Tibial artery (tissue), 4 donors: ENCODE results near the gene MACF1.

Experiments used
- DNase-seq, 2 donors: peaks; one replicate each; pipeline ENCODE4 v3.0.0-alpha.2; 2019
- H3K27ac ChIP-seq, 2 donors: fragments of 200-600 bp; sonication (generic) in 1 of 2; 1 replicate in 1 of 2; 2 replicates in 1 of 2; pipeline ENCODE4 v1.5.1; 2018 to 2019; ENCODE audit warnings: mild to moderate bottlenecking in 1 of 2
- H3K27me3 ChIP-seq, 2 donors: fragments of 200-600 bp; sonication (generic) in 1 of 2; one replicate each; pipeline versions ENCODE4 v1.5.1 to v1.6.0; 2016 to 2019
- H3K36me3 ChIP-seq, 3 donors: fragments of 200-600 bp; sonication (generic) in 2 of 3; one replicate each; pipeline ENCODE4 v1.5.1; 2016 to 2019; ENCODE audit warnings: mild to moderate bottlenecking in 2 of 3
- H3K4me1 ChIP-seq, 4 donors: fragments of 200-600 bp; sonication (generic) in 2 of 4; 1 replicate in 3 of 4; 2 replicates in 1 of 4; pipeline ENCODE4 v1.5.1; 2016 to 2019
- H3K4me3 ChIP-seq, 2 donors: fragments of 200-600 bp; sonication (generic) in 1 of 2; 1 replicate in 1 of 2; 2 replicates in 1 of 2; pipeline ENCODE4 v1.5.1; 2018 to 2019; ENCODE audit warnings: mild to moderate bottlenecking in 2 of 2
- H3K9me3 ChIP-seq, 3 donors: fragments of 200-600 bp; sonication (generic) in 1 of 3; one replicate each; pipeline ENCODE4 v1.5.1; 2016 to 2019
- CTCF ChIP-seq, 2 experiments: fragments of 200-600 bp in 1 of 2; fragments of 450-650 bp in 1 of 2; IDR thresholded peaks; one replicate each; pipeline ENCODE4 v1.5.1; 2017 to 2019; ENCODE audit warnings: antibody characterized with exemption in 2 of 2, mild to moderate bottlenecking in 1 of 2, moderate library complexity in 1 of 2
- intact Hi-C: fragments of 100-400 bp; cut with DNase I; formaldehyde crosslinking; loops from one replicate; pipeline ENCODE4 v1.15.0; 2023; ENCODE audit warnings: low total_unique reads

MACF1 gene

GRCh38 chr1:39168301-39169080 is 36.0 kb upstream of the MACF1 start:
- DNase-seq = no peak
- Histone ChIP-seq H3K4me3 (no peak overlapping the region), H3K4me1 (peaks cover 0 to 90% (median 55%) of the 10 kb centered on the region in 4 donors), H3K36me3 (no peaks in the 10 kb centered on the region), H3K27me3 (no peaks in the 10 kb centered on the region), H3K9me3 (no peaks in the 10 kb centered on the region), H3K27ac (peak overlapping the region in 1 of 2 donors; percentile 16)
- intact Hi-C loops = no loop called here
- no peak for TF ChIP-seq CTCF (IDR thresholded peaks at IDR 0.05)

GRCh38 chr1:39170731-39171667 is 33.5 kb upstream of the MACF1 start:
- Histone ChIP-seq H3K27me3 (no peaks in the 10 kb centered on the region), H3K36me3 (no peaks in the 10 kb centered on the region), H3K27ac (peak overlapping the region in 1 of 2 donors; percentile 10), H3K9me3 (no peaks in the 10 kb centered on the region), H3K4me1 (peaks cover 0 to 93% (median 58%) of the 10 kb centered on the region in 4 donors), H3K4me3 (no peak overlapping the region)
- DNase-seq = no peak
- no peak for TF ChIP-seq CTCF (IDR thresholded peaks at IDR 0.05)
- intact Hi-C loops = no loop called here

DNA sequence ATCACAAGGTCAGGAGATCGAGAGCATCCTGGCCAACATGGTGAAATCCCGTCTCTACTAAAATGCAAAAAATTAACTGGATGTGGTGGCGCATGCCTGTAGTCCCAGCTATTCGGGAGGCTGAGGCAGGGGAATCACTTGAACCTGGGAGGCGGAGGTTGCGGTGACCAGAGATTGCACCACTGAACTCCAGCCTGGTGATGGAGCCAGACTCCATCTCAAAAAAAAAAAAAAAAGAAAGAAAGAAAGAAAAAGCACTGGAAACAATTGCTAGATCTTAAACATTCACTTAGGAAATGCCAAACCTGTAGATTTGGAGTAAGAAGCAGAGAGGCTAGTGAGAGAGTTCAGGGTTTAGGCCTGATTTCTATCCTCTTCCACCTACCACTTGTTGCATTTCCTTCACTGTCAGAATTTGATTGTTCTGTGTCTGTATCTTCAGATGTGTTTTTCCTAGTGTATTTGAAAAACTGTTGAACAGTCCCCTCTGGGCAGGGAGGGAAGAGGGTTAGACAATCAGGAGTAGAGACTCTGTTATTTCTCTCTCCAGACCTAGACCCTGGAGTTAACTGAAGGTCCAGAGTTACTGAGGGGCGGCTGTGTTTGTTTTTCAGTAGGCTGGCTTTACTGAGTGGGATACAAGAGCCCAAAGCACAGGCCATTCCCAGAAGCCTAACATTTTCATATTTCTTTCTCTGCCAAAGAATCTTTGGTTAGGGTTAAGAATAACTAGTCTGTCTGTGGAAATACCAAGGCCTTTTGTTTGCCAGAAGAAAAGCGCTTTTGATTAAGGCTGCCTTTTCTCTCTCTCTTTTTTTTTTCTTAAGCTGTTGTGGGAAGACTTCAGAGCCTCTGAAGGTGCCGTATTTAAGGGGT is 31.1 kb upstream of the MACF1 start:
- peaks cover 0 to 93% (median 52%) of the 10 kb centered on the region in 4 donors for H3K4me1 ChIP-seq
- H3K27ac ChIP-seq = peak overlapping the region; percentile 74 to 78
- intact Hi-C loops = no loop called here
- H3K27me3 ChIP-seq = no peaks in the 10 kb centered on the region
- H3K4me3 ChIP-seq = no peak overlapping the region
- DNase-seq = no peak
- no peaks in the 10 kb centered on the region for H3K9me3 ChIP-seq
- TF ChIP-seq CTCF (IDR thresholded peaks at IDR 0.05) = no peak
- H3K36me3 ChIP-seq = no peaks in the 10 kb centered on the region

GRCh38 chr1:39173995-39174380 is 30.5 kb upstream of the MACF1 start:
- no peak overlapping the region for H3K4me3 ChIP-seq
- H3K36me3 ChIP-seq = no peaks in the 10 kb centered on the region
- intact Hi-C loops = no loop called here
- TF ChIP-seq CTCF (IDR thresholded peaks at IDR 0.05) = no peak
- no peak for DNase-seq
- peaks cover 0 to 95% (median 57%) of the 10 kb centered on the region in 4 donors for H3K4me1 ChIP-seq
- peak overlapping the region; percentile 74 to 78 for H3K27ac ChIP-seq
- no peaks in the 10 kb centered on the region for H3K9me3 ChIP-seq
- H3K27me3 ChIP-seq = no peaks in the 10 kb centered on the region
